BJ (cell line): ENCODE data around the gene DUSP10. TPM values are rescaled to one million over a fixed set of nuclear protein-coding genes. Genes with fewer than 3 reads are reported as not detected.

Experiments
- CTCF ChIA-PET: fragments of 350-600 bp; formaldehyde crosslinking; extraction: SDS; loops from one replicate; lab custom pipeline; 2021; ENCODE audit warnings: antibody characterized with exemption, inconsistent platforms; lab: Yijun Ruan, JAX
- POLR2A ChIA-PET: fragments of 300-600 bp; sonication (Branson Sonifier 250); formaldehyde crosslinking; extraction: SDS; loops from one replicate; lab custom pipeline; 2021; ENCODE audit warnings: antibody characterized with exemption; lab: Charles Lee
- DNase-seq: peaks from one replicate; pipeline ENCODE4 v3.0.0-alpha.2; 2011; ENCODE audit warnings: low read depth
- H3K27me3 ChIP-seq: 2 replicates; pipeline ENCODE4 v1.6.0; 2011; ENCODE audit warnings: low read length; ENCODE audit not compliant: control insufficient read depth, insufficient read depth
- H3K36me3 ChIP-seq: 2 replicates; pipeline ENCODE4 v1.5.1; 2011; ENCODE audit warnings: low read length; ENCODE audit not compliant: control insufficient read depth, insufficient read depth
- H3K4me3 ChIP-seq: 2 replicates; pipeline ENCODE4 v1.5.1; 2011; ENCODE audit warnings: low read depth, mild to moderate bottlenecking, control low read depth, low read length
- polyA plus RNA-seq: library from polyadenylated mRNA; depleted of rRNA; stranded (reverse); fragments of >200 nt; gene quantifications from 2 replicates; pipeline ENCODE4 v1.2.3, GENCODE V29; 2011
- TF ChIP-seq, protein P1 (sequence below): IDR thresholded peaks from 2 replicates; pipeline ENCODE4 v1.5.1; 2011; ENCODE audit warnings: low read depth, mild to moderate bottlenecking, control low read depth, inconsistent platforms, low read length, moderate library complexity; ENCODE audit not compliant: insufficient read depth

The DUSP10 gene
- polyA plus RNA-seq, 1 experiment, result 16.1 TPM

DNA sequence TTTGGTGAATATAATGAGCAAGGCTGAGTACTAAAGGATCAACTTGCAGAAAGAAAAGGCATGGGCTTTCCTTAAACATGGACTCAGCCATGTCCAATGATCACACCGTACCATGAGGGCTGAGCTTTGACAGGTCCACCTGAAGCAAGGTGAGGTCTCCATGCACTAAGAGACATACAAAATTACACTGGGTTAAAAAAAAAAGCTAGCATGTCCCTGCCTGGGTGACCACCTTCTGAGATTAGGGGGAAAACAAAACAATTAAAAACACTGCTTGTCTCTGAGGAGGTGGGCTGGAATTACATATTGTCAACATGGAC is 22.7 kb downstream of the DUSP10 start:
- no peak for DNase-seq
- ChIA-PET POLR2A (interaction anchor here (0.6 kb wide), 1 partner anchor 15 kb away, joined by 19 read pairs; no protein-coding TSS in a partner anchor), CTCF (interaction anchor here (0.9 to 3.1 kb wide), 7 partner anchors 11 to 736 kb away, joined by 3 to 15 read pairs (median 5); partner anchors contain the start of gene DUSP10)

DNA sequence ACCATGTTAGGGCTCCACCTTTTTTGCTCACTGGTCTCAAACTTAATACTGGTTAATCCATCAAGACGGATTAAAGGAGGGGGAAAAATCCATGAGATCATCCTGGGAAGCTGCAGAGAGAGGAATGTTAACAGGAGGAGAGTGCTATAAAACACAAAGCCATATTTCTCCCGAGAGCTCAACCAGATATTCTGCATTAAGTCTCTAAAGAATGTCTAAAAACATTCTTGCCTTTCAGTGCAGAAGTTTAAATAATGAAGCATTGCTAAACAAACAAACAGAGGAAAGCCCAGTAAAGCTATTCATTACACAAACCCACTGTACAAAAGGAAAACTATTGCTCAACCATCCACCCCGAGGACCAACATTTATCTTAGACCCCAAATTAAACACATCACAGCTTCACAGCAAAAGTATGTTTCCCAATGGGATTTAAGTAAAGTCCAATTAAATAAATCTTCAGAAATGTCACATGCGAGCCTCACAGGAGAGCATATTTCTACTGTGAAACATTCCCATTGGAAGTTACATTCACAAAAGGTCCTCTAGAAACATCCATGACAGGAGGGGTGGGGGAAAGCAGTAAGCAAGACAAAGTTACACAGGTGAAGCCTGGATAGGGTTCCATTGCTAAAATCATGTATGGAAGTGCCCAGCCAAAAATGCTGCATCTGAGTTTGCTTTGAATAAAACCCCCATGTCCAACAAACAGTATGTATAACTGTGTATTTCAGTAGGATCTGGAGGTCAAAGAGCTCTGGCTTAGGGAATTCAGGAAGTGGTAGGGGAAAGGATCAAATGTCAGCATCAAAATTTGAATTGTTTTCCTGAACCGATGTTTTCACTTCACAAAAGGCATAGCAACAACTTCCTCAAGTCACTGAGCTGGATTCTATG is 23.3 kb downstream of the DUSP10 start:
- ChIA-PET POLR2A (interaction anchor here (0.6 to 0.8 kb wide), 2 partner anchors 15 to 23 kb away, joined by 3 to 19 read pairs; no protein-coding TSS in a partner anchor), CTCF (interaction anchor here (0.9 to 3.1 kb wide), 10 partner anchors 10 to 736 kb away, joined by 3 to 15 read pairs (median 5); partner anchors contain the start of gene DUSP10)
- Histone ChIP-seq H3K36me3 (no peaks in the 10 kb centered on the region; the same call in none of the 2 replicates), H3K27me3 (no peaks in the 10 kb centered on the region), H3K4me3 (no peak overlapping the region)
- TF ChIP-seq, protein P1, sequence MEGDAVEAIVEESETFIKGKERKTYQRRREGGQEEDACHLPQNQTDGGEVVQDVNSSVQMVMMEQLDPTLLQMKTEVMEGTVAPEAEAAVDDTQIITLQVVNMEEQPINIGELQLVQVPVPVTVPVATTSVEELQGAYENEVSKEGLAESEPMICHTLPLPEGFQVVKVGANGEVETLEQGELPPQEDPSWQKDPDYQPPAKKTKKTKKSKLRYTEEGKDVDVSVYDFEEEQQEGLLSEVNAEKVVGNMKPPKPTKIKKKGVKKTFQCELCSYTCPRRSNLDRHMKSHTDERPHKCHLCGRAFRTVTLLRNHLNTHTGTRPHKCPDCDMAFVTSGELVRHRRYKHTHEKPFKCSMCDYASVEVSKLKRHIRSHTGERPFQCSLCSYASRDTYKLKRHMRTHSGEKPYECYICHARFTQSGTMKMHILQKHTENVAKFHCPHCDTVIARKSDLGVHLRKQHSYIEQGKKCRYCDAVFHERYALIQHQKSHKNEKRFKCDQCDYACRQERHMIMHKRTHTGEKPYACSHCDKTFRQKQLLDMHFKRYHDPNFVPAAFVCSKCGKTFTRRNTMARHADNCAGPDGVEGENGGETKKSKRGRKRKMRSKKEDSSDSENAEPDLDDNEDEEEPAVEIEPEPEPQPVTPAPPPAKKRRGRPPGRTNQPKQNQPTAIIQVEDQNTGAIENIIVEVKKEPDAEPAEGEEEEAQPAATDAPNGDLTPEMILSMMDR, result no peak
- peak; percentile 98 for DNase-seq

More for the DNA sequence above, 22.7 kb downstream of the DUSP10 start:
- no peak overlapping the region for H3K4me3 ChIP-seq
- H3K27me3 ChIP-seq, result no peaks in the 10 kb centered on the region
- no peaks in the 10 kb centered on the region; the same call in none of the 2 replicates for H3K36me3 ChIP-seq
- TF ChIP-seq, protein P1, result no peak

DNA sequence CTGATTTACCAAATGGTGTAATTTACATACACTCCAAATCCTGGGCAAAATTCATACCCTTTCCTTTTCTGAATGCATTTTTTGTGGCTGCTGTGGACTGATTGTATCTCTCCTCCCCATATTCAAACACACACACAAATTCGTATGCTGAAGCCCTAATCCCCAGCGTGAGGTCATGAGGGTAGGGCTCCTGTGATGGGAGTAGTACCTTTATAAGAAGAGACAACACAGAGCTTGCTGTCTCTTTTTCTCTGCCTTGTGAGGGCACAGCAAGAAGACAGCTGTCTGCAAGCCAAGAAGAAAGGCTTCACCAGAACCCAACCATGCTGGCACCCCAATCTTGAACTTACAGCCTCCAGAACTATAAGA is 24.4 kb downstream of the DUSP10 start:
- no peaks in the 10 kb centered on the region; the same call in none of the 2 replicates for H3K36me3 ChIP-seq
- no peak overlapping the region for H3K4me3 ChIP-seq
- TF ChIP-seq, protein P1, result no peak
- POLR2A ChIA-PET, result no interaction called here
- CTCF ChIA-PET, result interaction anchor here (1.1 to 3.1 kb wide), 6 partner anchors 12 to 737 kb away, joined by 4 to 15 read pairs (median 5); no protein-coding TSS in a partner anchor
- H3K27me3 ChIP-seq, result no peaks in the 10 kb centered on the region
- no peak for DNase-seq

DNA sequence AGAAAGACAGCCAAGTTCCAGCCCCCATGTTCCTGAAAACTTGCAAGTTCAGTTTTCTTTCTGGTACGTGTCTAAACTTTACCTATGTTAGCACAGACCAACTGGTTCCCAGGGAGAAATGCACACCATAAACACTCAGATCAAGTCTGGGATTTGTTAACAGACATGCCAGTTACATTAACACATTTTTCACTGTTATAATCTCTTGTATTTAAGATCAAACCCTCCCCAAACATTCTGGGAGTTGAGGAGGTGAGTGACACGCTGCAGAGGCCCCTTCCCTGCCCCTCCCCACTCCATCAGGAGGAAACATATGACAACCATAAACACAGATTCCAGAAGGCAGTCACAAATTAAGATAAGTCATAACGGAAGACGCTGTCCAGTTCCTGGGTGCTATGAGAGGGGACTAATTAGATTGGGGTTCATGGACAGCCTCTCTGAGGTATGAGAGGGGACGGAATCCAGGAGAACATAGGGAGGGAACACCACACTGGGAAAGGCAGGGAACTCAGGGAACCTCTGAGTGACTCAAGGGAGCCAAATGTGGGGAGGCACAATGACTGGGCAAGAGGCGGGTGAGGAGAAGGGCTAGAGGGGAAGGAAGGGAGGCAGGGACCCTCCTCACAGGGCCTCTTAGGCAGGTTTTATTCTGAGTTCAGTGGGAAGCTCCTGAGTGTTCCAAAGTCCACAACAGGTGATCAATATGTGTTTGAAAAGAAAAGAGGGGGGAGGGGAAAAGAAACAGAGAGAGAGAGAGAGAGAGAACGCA is 25.0 kb downstream of the DUSP10 start:
- H3K36me3 ChIP-seq, result no peaks in the 10 kb centered on the region; the same call in none of the 2 replicates
- POLR2A ChIA-PET, result no interaction called here
- H3K4me3 ChIP-seq, result no peak overlapping the region
- no peaks in the 10 kb centered on the region for H3K27me3 ChIP-seq
- no peak for DNase-seq
- TF ChIP-seq, protein P1, result no peak
- CTCF ChIA-PET, result interaction anchor here (1.5 to 3.1 kb wide), 4 partner anchors 13 to 738 kb away, joined by 5 to 15 read pairs (median 6); no protein-coding TSS in a partner anchor
